ENCODE measurements around the gene NXT2. TPM values are rescaled to one million over a fixed set of nuclear protein-coding genes. Genes with fewer than 3 reads are reported as not detected.

Gene NXT2
- total and polyA plus RNA-seq, 2 experiments from 2014 or later: 6.3 to 15.0 TPM

GRCh38 chrX:109519001-109519400, 17.6 kb upstream of the NXT2 start:
- Histone ChIP-seq H3K27me3 (no peaks in the 10 kb centered on the region), H3K9me2 (replicated peaks; ENCODE audit: insufficient read depth) (no peaks in the 10 kb centered on the region), H3K4me1 (ENCODE audit: insufficient read depth) (no peaks in the 10 kb centered on the region), H3K79me2 (no peaks in the 10 kb centered on the region), H3K36me3 (replicated peaks; ENCODE audit: insufficient read depth, low read depth) (no peaks in the 10 kb centered on the region), H3K9me3 (ENCODE audit: low read depth) (no peaks in the 10 kb centered on the region), H3K27ac (no peak overlapping the region), H3K4me2 (no peak overlapping the region), H4K20me1 (ENCODE audit: insufficient read depth, poor library complexity, severe bottlenecking) (no peaks in the 10 kb centered on the region), H3K4me3 (no peak overlapping the region), H2AFZ (no peak overlapping the region)
- WGBS (ENCODE audit: low lambda C conversion rate, missing lambda C conversion rate): 93% methylated on average over 1 of the region's 1 CpG
- no peak for TF ChIP-seq CTCF (IDR thresholded peaks at IDR 0.05; ENCODE audit: poor library complexity)
- TF ChIP-seq EZH2 (IDR thresholded peaks at IDR 0.05; ENCODE audit: borderline replicate concordance): no peak
- TF ChIP-seq EZH2phosphoT487 (IDR thresholded peaks at IDR 0.05; ENCODE audit: low read depth, severe bottlenecking, unreplicated experiment): no peak
- DNase-seq (ENCODE audit: low spot score): no peak

GRCh38 chrX:109533005-109533404, 3.6 kb upstream of the NXT2 start:
- no peak overlapping the region for H3K4me2 ChIP-seq
- no peaks in the 10 kb centered on the region for H3K36me3 ChIP-seq (replicated peaks; ENCODE audit: insufficient read depth, low read depth)
- TF ChIP-seq EZH2phosphoT487 (IDR thresholded peaks at IDR 0.05; ENCODE audit: low read depth, severe bottlenecking, unreplicated experiment) (no peak), CTCF (IDR thresholded peaks at IDR 0.05; ENCODE audit: poor library complexity) (no peak), EZH2 (IDR thresholded peaks at IDR 0.05; ENCODE audit: borderline replicate concordance) (no peak)
- H3K4me3 ChIP-seq: no peak overlapping the region
- no peaks in the 10 kb centered on the region for H3K79me2 ChIP-seq
- H2AFZ ChIP-seq: no peak overlapping the region
- no peak for DNase-seq (ENCODE audit: low spot score)
- WGBS (ENCODE audit: low lambda C conversion rate, missing lambda C conversion rate): 72% methylated on average over 1 of the region's 1 CpG
- H3K27ac ChIP-seq: no peak overlapping the region
- no peaks in the 10 kb centered on the region for H4K20me1 ChIP-seq (ENCODE audit: insufficient read depth, poor library complexity, severe bottlenecking)
- no peaks in the 10 kb centered on the region for H3K27me3 ChIP-seq
- H3K9me3 ChIP-seq (ENCODE audit: low read depth): no peaks in the 10 kb centered on the region
- no peaks in the 10 kb centered on the region for H3K9me2 ChIP-seq (replicated peaks; ENCODE audit: insufficient read depth)
- H3K4me1 ChIP-seq (ENCODE audit: insufficient read depth): no peaks in the 10 kb centered on the region

GRCh38 chrX:109533631-109534030, 3.0 kb upstream of the NXT2 start:
- Histone ChIP-seq H3K36me3 (replicated peaks; ENCODE audit: insufficient read depth, low read depth) (no peaks in the 10 kb centered on the region), H3K4me2 (no peak overlapping the region), H2AFZ (no peak overlapping the region), H3K27me3 (no peaks in the 10 kb centered on the region), H3K9me2 (replicated peaks; ENCODE audit: insufficient read depth) (no peaks in the 10 kb centered on the region), H4K20me1 (ENCODE audit: insufficient read depth, poor library complexity, severe bottlenecking) (no peaks in the 10 kb centered on the region), H3K4me3 (no peak overlapping the region), H3K9me3 (ENCODE audit: low read depth) (no peaks in the 10 kb centered on the region), H3K79me2 (no peaks in the 10 kb centered on the region), H3K27ac (no peak overlapping the region), H3K4me1 (ENCODE audit: insufficient read depth) (no peaks in the 10 kb centered on the region)
- no peak for DNase-seq (ENCODE audit: low spot score)
- TF ChIP-seq EZH2phosphoT487 (IDR thresholded peaks at IDR 0.05; ENCODE audit: low read depth, severe bottlenecking, unreplicated experiment) (no peak), CTCF (IDR thresholded peaks at IDR 0.05; ENCODE audit: poor library complexity) (no peak), EZH2 (IDR thresholded peaks at IDR 0.05; ENCODE audit: borderline replicate concordance) (no peak)
- WGBS (ENCODE audit: low lambda C conversion rate, missing lambda C conversion rate): 70% methylated on average over 2 of the region's 2 CpGs

DNA sequence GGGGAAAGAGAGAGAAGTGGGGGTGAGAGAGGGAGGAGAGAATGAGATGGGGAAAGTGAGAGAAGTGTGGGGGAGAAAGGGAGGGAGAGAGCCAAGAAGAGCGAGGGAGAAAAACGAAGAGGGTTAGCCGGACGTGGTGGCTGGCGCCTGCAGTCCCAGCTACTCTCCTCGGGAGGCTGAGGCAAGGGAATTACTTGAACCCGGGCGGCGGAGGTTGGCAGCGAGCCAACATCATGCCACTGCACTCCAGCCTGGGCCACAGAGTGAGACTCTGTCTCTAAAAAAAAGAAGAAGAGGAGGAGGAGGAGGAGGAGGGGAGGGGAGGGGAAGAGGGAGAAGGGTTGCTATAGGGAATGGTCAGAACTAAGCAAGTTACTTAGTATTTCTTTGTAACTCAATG, 1.7 kb upstream of the NXT2 start:
- Histone ChIP-seq H4K20me1 (ENCODE audit: insufficient read depth, poor library complexity, severe bottlenecking) (no peaks in the 10 kb centered on the region), H3K9me3 (ENCODE audit: low read depth) (no peaks in the 10 kb centered on the region), H3K9me2 (replicated peaks; ENCODE audit: insufficient read depth) (no peaks in the 10 kb centered on the region), H3K4me3 (no peak overlapping the region), H3K27me3 (no peaks in the 10 kb centered on the region), H3K79me2 (no peaks in the 10 kb centered on the region), H3K36me3 (replicated peaks; ENCODE audit: insufficient read depth, low read depth) (no peaks in the 10 kb centered on the region), H3K4me2 (no peak overlapping the region), H3K27ac (no peak overlapping the region), H3K4me1 (ENCODE audit: insufficient read depth) (no peaks in the 10 kb centered on the region), H2AFZ (no peak overlapping the region)
- TF ChIP-seq EZH2phosphoT487 (IDR thresholded peaks at IDR 0.05; ENCODE audit: low read depth, severe bottlenecking, unreplicated experiment): no peak
- TF ChIP-seq EZH2 (IDR thresholded peaks at IDR 0.05; ENCODE audit: borderline replicate concordance): no peak
- no peak for TF ChIP-seq CTCF (IDR thresholded peaks at IDR 0.05; ENCODE audit: poor library complexity)
- WGBS (ENCODE audit: low lambda C conversion rate, missing lambda C conversion rate): 86% methylated on average over 8 of the region's 10 CpGs
- no peak for DNase-seq (ENCODE audit: low spot score)

All from hepatocyte (in vitro differentiated cells).